ENCODE results near the gene ADPGK.
"Not testable (repeated sequence)": the region's sequence is repeated elsewhere in the genome, so short reads cannot be mapped to it uniquely, and the experiment has no call there.

ADPGK gene

DNA sequence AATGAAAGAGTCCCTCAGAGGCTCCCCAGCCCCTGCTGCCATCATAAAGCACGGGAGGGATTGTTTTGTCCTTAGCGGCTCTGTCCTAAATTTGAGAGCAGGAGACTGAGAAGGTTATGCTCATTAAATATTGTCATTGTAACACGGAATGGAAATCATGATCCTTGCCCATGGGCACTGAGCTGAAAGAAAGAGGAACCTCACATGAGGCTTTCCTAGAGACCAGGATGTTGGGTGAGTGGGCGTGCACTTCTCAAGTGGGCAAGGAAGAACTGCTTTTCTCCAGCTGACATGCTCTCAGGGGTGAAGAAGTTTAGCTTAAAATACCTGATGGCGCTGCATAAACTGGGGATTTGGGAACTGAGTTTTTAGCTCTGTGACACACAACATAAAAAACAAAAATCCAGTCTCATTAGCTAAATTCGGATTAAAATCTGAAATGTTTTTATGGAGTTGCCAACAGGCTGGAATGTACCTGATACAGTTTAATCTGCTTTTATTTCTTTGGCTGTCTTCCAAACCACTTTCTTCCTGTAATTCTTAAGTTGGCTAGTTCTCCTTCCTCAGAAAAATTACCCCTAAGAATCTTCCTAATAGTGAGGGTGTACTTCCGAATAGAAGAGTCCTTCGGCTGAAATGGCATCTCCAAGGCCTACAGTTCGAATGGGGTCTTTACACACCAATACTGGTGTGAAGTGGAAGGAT is 31.7 kb downstream of the ADPGK start:
- no peak for DNase-seq (ENCODE audit: low read depth in 4 of 4, low spot score in 1 of 4)

DNA sequence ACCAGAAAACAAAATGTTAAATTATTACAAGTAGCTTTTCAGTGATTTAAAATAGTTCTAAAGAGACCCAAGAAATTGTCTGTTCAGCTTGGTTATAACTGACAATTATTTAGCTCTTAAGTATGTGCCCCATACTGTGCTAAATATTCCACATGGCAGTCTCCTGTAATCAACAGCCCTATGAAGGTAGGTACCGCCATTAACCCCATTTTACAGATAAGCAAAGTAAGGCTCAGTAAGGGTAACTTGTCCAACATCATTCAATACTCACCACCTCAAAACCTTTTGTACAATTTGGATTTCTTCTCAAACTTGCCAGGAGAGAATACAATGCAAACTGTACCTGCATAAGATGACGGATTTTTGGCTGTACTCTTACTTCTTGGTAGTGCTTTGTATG is 33.9 kb downstream of the ADPGK start:
- DNase-seq (ENCODE audit: low read depth in 4 of 4, low spot score in 1 of 4) = no peak

DNA sequence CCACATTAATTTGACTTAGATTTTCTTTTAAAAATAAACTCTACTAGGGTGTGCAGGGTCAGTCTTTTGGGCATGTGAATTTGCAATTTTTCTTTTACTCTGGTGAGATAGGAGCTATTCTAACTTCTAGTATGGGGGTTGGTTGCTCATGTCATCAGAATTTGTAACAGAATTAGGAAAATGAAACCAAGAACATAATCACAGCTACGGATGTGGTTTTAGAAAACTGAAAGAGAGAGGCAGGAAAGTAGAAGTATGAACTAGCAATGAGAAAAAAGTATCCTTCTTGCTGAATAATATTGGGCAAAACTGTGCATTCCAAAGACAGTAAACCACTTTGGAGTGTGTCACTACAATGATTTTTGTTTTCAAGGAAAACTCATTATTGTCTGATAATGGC is 43.3 kb downstream of the ADPGK start:
- no peak for DNase-seq (ENCODE audit: low read depth in 4 of 4, low spot score in 1 of 4)

DNA sequence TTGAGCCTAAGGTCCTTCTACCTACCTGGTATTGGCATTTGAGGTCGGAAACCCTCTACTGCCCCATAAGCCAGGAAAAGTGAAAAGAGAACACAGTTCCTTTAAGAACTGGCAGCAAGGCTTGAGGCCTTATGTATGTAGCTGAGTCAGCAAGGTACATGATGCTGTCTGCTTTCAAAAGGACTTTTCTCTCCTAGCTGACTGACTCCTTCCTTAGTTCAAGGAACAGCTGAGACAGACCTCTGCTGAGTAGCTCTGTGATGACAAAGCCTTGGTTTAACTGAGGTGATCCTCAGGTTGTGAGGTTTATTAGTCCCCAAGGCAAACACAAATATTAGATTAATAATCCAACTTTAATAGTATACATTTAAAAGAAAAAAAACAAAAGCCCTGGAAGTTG is 45.8 kb downstream of the ADPGK start:
- DNase-seq (ENCODE audit: low read depth in 4 of 4, low spot score in 1 of 4) = no peak

DNA sequence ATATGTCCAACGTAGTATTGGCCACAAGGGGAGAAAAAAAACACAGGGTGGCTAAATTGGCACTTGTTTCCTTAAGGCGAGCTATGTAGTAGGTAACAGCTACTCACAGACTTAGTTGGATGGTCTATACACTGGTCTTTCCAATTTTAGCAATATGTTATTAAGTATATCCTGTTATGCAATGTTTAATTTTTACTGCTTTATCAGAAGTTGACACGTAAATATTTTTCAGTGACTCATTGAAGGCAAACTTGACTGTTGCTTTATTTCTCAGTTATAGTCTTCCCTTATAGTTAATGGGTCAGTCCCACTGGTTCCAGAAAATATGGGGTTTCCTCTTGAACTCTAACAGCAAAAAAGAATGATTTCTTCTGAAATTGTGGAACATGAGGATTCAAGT is 46.5 kb downstream of the ADPGK start:
- DNase-seq (ENCODE audit: low read depth in 4 of 4, low spot score in 1 of 4) = no peak

DNA sequence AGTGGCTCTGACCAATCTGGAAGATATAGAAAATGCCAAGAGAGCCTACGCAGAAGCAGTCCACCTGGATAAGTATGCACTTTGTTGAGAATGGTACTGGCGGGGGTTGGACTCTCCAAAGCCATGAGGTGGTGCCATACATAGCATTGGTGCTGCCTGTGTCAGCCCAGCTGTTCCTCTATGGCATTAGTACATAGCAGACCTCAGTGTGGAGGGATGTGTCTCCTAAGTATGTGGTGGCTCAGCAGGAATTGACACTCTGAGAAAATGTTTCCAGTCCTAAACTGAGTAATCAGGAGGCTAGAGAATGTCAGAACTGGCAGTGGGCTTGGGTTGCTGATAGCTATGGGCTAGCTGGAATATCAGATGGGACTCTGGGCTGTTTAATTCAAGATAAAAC is 48.4 kb downstream of the ADPGK start:
- DNase-seq (ENCODE audit: low read depth in 4 of 4, low spot score in 1 of 4) = no peak

DNA sequence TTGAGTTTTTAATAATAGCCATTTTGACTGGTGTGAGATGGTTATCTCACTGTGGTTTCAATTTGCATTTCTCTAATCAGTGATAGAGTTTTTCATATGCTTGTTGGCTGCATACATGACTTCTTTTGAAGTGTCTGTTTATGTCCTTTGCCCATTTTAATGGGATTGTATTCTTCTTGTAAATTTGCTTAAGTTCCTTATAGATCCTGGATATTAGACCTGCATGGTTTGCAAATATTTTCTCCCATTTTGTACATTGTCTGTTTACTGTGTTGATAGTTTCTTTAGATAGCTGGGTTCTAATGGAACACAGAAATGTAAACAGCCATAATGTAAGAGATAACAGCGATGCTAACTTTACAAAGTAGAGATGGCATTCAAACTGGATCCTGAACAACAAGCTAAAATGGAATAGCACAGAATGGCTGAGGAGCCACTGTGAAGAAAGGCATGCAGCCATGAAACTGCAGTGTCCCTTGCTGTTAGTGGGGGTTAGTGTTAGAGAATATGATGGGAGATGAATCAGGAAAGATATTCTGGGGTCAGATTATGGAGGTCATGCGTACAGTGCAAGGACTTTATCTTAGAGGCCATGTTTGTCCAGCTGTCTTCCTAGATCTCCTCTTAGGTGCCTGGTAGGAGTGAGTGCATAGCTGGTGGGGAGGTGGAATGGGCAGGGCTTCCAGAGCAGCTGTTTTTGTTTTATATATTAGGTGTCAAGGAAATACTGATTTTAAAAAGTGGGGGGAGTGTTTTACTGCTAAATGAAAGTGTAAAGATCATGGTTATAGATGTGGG is 49.4 kb downstream of the ADPGK start:
- no peak for DNase-seq (ENCODE audit: low read depth in 4 of 4, low spot score in 1 of 4)

DNA sequence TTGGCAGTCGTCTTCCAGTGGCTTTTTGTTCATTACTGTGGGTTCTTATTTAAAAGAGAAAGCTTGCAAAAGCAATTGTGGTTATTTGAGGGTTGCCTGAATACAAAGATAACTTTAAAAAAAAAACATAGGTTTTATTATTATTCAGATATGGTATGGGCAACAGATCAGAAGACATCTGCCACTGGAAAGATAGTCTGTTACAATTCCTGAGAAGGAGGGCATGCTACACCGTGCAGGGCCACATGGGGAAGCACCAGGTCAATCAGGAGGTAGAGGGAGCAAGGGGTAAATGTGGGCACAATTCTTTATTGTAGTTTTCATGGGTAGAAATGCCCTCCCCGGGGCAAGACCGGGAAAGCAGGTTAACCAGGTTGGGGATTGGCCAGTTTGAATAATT is 51.0 kb downstream of the ADPGK start:
- no peak for DNase-seq (ENCODE audit: low read depth in 4 of 4, low spot score in 1 of 4)

DNA sequence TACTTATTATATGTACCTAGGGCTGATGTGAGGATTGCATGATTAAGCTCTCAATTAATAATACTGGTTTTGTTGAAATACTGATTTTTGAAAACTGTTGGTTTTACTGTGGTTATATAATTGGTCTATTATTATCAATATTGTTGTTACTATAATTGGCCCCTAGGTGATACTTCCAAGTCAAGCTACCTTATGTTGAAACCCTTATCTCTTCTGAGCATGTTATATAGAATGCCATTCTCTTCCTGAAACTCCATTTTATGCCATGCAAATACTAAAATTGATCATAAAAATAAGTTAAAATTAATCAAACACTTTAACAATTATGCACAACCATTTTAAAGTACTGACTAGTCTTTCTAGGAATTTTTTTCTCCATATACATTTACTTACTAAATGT is 51.5 kb downstream of the ADPGK start:
- DNase-seq (ENCODE audit: low read depth in 4 of 4, low spot score in 1 of 4) = no peak

DNA sequence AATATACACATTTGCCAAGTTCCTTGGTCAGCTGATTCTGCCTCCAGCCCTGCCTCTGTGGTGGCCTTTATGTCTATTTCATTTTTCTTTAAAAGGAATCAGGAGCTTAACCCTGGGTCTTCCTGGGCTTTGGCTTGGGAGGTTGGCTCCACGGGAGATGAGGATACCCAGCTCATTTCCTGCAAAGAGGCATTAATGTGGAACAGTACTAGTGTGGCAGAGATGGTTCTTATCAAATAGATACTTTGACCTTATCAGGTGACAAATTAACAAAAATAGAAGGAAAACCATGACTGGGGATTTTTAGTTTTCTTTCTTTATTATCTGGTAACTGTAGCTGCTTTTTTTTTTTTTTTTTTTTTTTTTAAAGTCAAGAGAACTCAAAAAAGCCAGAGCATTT is 54.7 kb downstream of the ADPGK start:
- DNase-seq (ENCODE audit: low read depth in 4 of 4, low spot score in 1 of 4) = no peak

DNA sequence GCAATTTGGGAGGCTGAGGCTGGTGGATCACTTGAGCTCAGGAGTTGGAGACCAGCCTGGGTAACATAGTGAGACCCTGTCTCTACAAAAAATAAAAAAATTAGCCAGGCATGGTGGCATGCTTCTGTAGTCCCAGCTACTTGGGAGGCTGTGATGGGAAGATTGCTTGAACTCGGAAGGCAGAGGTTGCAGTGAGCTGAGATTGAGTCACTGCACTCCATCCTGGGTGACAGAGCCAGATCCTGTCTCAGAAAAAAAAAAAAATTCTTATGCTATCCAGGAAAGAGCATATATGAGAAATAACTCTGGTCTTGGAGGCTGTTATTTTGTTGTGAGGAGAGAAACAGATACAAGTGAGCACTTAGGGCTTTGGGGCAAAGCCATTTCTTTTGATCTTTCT is 55.3 kb downstream of the ADPGK start:
- not testable (repeated sequence) for DNase-seq (ENCODE audit: low read depth in 4 of 4, low spot score in 1 of 4)

DNA sequence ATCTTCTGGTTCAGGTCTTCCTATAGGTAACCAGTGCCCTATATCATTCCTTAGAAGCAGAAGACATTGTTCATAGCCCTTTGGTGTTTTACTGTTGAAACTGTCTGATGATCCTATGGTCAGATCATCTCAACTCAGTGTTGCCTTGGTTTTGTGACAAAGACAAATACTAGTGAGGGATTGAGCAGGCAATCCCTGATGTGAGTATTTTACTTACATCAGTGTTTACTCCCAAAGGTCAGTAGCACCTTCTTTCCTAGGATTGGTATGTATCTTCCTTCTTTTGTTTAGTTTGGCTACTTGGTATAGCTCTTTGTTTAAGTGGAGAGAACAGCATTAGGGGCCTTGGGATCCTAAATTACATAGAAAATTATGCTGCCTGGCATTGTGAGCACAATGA is 56.4 kb downstream of the ADPGK start:
- DNase-seq (ENCODE audit: low read depth in 4 of 4, low spot score in 1 of 4) = no peak

DNA sequence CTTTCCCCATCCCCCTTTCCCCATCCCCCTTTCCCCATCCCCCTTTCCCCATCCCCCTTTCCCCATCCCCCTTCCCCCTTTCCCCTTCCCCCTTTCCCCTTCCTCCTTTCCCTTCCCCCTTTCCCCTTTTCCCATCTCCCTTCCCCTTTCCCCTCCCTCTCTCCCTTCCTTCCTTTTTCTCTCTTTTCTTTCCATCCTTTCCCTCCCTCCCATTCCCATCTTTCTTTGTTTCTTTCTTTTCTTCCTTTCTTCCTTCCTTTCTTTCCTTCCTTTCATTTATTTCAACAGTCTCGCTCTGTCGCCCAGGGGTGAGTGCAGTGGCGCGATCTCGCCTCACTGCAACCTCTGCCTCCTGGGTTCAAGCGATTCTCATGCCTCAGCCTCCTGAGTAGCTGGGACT is 57.7 kb downstream of the ADPGK start:
- DNase-seq (ENCODE audit: low read depth in 4 of 4, low spot score in 1 of 4) = not testable (repeated sequence)

DNA sequence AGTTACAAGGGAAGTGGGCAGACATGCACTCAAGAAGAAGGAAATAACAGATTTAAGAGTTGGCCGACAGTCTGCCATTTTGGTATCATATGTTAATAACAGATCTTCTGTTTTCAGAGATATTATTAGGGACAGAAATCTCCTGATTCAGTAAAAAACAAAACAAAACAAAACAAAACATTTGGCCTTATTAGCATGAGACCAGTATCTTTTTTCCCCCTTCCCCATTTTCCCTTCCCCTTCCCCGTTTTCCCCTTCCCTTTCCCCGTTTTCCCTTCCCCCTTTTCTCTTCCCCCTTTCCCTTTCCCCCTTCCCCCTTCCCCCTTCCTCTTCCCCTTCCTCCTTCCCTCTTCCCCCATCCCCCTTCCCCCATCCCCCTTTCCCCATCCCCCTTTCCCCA is 58.1 kb downstream of the ADPGK start:
- no peak for DNase-seq (ENCODE audit: low read depth in 4 of 4, low spot score in 1 of 4)

DNA sequence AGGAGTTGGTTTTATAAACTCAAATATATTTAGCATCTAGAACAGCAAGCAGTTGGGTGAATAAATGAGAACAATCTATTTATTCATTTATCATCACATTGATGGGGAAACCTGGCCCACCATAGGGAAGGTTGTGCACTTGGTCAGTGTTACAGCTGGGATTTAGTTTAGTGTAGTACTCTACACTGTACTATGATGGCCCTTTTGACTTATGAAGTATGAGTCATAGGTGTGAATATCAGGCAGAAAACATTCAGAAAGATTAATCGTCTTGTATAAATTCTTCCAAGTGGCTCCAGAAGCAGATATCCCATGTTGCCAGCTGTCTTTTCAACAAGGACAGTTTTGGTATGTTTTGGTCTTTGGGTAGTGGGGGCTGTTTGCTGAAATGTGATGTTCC is 59.5 kb downstream of the ADPGK start:
- DNase-seq (ENCODE audit: low read depth in 4 of 4, low spot score in 1 of 4) = no peak

DNA sequence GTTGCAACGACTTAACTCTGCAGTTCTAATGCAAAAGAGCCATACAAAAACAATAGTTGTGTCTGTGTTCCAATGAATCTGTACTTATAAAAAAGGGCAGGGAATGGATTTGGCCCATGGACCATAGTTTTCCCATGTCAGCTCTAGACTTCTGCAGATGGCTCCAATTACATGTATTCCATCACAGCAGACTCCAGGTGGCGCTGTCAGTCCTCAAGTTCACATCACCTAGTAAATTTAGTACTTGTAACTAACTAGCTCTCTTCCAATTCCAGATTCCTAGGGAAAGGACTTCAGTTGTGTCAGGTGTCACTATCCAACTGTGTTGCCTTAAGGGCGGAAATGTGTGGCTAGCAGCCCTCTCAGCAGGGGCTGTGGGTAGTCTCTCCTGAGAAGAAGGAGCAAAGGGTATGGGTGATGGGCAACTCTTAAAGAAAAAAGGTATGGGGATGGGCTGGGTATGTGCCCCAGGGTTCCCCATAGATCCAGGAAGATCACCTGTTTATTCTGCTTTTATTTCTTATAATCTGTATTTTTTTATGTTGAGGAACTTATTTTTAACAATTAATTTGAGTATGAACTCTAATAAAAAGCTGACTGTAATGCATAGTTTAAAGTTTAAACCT is 61.4 kb downstream of the ADPGK start:
- DNase-seq (ENCODE audit: low read depth in 4 of 4, low spot score in 1 of 4) = peak; percentile 31 to 47 (median 40)

DNA sequence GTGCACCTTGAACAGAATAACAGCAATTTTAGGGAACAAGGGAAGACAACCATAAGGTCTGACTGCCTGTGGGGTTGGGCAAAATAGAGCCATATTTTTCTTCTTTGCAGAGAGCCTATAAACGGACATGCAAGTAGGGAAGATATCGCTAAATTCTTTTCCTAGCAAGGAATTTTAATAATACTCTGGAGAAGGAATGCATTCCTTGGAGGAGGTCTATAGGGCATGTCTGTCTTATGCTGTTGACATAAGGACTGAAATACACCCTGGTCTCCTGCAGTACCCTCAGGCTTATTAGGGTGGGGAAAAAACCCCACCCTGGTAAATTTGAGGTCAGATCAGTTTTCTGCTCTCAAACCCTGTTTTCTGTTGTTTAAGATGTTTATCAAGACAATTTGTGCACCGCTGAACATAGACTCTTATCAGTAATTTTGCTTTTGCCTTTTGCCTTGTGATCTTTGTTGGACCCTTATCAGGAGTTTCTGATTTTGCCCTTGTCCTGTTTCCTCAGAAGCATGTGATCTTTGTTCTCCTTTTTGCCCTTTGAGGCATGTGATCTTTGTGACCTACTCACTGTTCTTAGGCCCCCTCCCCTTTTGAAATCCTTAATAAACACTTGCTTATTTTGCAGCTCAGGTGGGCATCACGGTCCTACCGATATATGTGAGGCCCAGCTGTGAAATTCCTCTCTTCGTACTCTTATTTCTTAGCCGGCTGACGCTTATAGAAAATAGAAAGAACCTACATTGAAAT is 74.8 kb downstream of the ADPGK start:
- DNase-seq (ENCODE audit: low read depth in 4 of 4, low spot score in 1 of 4) = not testable (repeated sequence)

DNA sequence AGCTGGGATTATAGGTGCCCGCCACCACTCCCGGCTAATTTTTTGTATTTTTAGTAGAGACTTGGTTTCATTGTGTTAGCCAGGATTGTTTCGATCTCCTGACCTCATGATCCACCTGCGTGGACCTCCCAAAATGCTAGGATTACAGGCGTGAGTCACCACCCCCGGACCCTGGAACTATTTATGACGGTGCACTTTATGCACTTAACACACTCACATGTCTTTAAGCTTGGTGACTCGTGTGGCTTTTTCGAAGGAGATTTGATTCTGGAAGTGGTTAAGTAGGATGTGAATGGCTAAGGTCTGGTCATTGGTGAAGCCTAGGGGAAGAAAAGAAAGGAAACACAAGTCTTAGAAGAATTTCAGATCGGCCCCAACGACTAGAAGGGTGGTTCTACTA is 77.3 kb downstream of the ADPGK start:
- DNase-seq (ENCODE audit: low read depth in 4 of 4, low spot score in 1 of 4) = no peak
